NCI-H2107 treated with DMSO at 0.1 percent for 48 hours (cell line): ENCODE data around the gene OPA1.

Experiments
- DNase-seq: peaks from one replicate; lab custom pipeline; 2025; ENCODE audit not compliant: unreplicated experiment; lab: John Stamatoyannopoulos, UW

Gene OPA1

GRCh38 chr3:193592841-193593667 lies at the start of gene OPA1:
Gene OPA1 (plus strand): TSS chr3:193593208. CDS start chr3:193593378, 170 bp downstream.
- peak; percentile 100 for DNase-seq

- no peak for DNase-seq
These were observed 48.7 kb upstream of the OPA1 start for GRCh38 chr3:193544289-193544688.

GRCh38 chr3:193545304-193545703 lies 47.7 kb upstream of the OPA1 start:
- no peak for DNase-seq

GRCh38 chr3:193546129-193546528 lies 46.9 kb upstream of the OPA1 start:
- no peak for DNase-seq

- DNase-seq = no peak
These were observed 44.6 kb upstream of the OPA1 start for GRCh38 chr3:193548406-193548805.

GRCh38 chr3:193552923-193553322 lies 40.1 kb upstream of the OPA1 start:
- peak; percentile 17 for DNase-seq

- DNase-seq = no peak
These were observed 39.4 kb upstream of the OPA1 start for GRCh38 chr3:193553586-193553985.

- DNase-seq = no peak
These were observed 38.2 kb upstream of the OPA1 start, which contains the start of gene ATP13A4 for GRCh38 chr3:193554811-193555210. Gene ATP13A4 (minus strand): TSS chr3:193554895. CDS start chr3:193554799, 96 bp downstream.

- DNase-seq = peak; percentile 29
These were observed 36.2 kb upstream of the OPA1 start for GRCh38 chr3:193556841-193557240.

- no peak for DNase-seq
These were observed 33.9 kb upstream of the OPA1 start for GRCh38 chr3:193559100-193559499.

GRCh38 chr3:193560091-193560490 lies 32.9 kb upstream of the OPA1 start:
- DNase-seq = no peak

- no peak for DNase-seq
These were observed 32.1 kb upstream of the OPA1 start for GRCh38 chr3:193560870-193561269.

- DNase-seq = no peak
These were observed 29.6 kb upstream of the OPA1 start for GRCh38 chr3:193563426-193563825.

- DNase-seq = peak; percentile 25
These were observed 29.0 kb upstream of the OPA1 start for GRCh38 chr3:193564012-193564411.

GRCh38 chr3:193569119-193569518 lies 23.9 kb upstream of the OPA1 start:
- no peak for DNase-seq

GRCh38 chr3:193572426-193572908 lies 20.5 kb upstream of the OPA1 start:
- DNase-seq = peak; percentile 96

GRCh38 chr3:193573403-193574191 lies 19.4 kb upstream of the OPA1 start:
- no peak for DNase-seq

GRCh38 chr3:193574488-193575070 lies 18.4 kb upstream of the OPA1 start:
- DNase-seq = no peak

GRCh38 chr3:193585530-193585929 lies 7.5 kb upstream of the OPA1 start:
- DNase-seq = no peak

GRCh38 chr3:193586526-193586925 lies 6.5 kb upstream of the OPA1 start:
- no peak for DNase-seq

- no peak for DNase-seq
These were observed 3.9 kb upstream of the OPA1 start for GRCh38 chr3:193589129-193589528.
